Naive thymus-derived CD4-positive, alpha-beta T cell (primary cell): ENCODE measurements around the gene MR1. TPM values are rescaled to one million over a fixed set of nuclear protein-coding genes. Genes with fewer than 3 reads are reported as not detected.

Source experiments
- ATAC-seq: fragments of 150-1000 bp; cut with Tn5 transposase; 2 replicates; pipeline ENCODE4 v1.10.0; 2021; ENCODE audit warnings: mild to moderate bottlenecking, moderate library complexity
- CTCF ChIA-PET: fragments of 350-600 bp; sonication (Branson Sonifier 250); formaldehyde crosslinking; loops from one replicate; lab custom pipeline; 2021; ENCODE audit warnings: antibody characterized with exemption; lab: Charles Lee
- POLR2A ChIA-PET: fragments of 350-600 bp; sonication (Branson Sonifier 250); formaldehyde crosslinking; loops from one replicate; lab custom pipeline; 2021; ENCODE audit warnings: antibody characterized with exemption, inconsistent platforms; lab: Charles Lee
- DNase-seq, 9 donors: peaks; one replicate each; pipeline versions ENCODE4 v3.0.0 to v3.0.0-alpha.2; 2020 to 2022; ENCODE audit warnings: mixed read lengths in 1 of 9
- H3K27ac ChIP-seq: one replicate; pipeline ENCODE4 v1.7.0; 2013; ENCODE audit warnings: mild to moderate bottlenecking, low read depth, low read length, moderate library complexity
- H3K27me3 ChIP-seq, 2 donors: one replicate each; pipeline ENCODE4 v1.7.0; 2013; ENCODE audit warnings: low read length in 2 of 2, mild to moderate bottlenecking in 2 of 2, moderate library complexity in 2 of 2; ENCODE audit not compliant: control insufficient read depth in 2 of 2, insufficient read depth in 2 of 2
- H3K36me3 ChIP-seq, 3 experiments: 1 replicate in 2 of 3; 2 replicates in 1 of 3; pipeline ENCODE4 v1.7.0; 2013; ENCODE audit warnings: low read length in 3 of 3, mild to moderate bottlenecking in 3 of 3, moderate library complexity in 1 of 3; ENCODE audit not compliant: insufficient read depth in 3 of 3, control insufficient read depth in 2 of 3
- H3K4me1 ChIP-seq, 2 donors: one replicate each; pipeline ENCODE4 v1.7.0; 2013; ENCODE audit warnings: low read length in 2 of 2, mild to moderate bottlenecking in 2 of 2, moderate library complexity in 1 of 2; ENCODE audit not compliant: control insufficient read depth in 2 of 2, insufficient read depth in 2 of 2
- H3K4me3 ChIP-seq: 2 replicates; pipeline ENCODE4 v1.7.0; 2013; ENCODE audit warnings: mild to moderate bottlenecking, low read length
- H3K9me3 ChIP-seq, 3 experiments: 1 replicate in 2 of 3; 2 replicates in 1 of 3; pipeline ENCODE4 v1.7.0; 2013; ENCODE audit warnings: low read length in 3 of 3; ENCODE audit not compliant: control insufficient read depth in 2 of 3
- H3K27ac Mint-ChIP-seq, 9 donors: one replicate each; pipeline ENCODE4 v1.8.0; 2020 to 2022; ENCODE audit warnings: mixed read lengths in 9 of 9, mild to moderate bottlenecking in 8 of 9, moderate library complexity in 5 of 9, inconsistent platforms in 2 of 9
- H3K27me3 Mint-ChIP-seq, 5 donors: one replicate each; pipeline ENCODE4 v1.8.0; 2021 to 2022; ENCODE audit warnings: mixed read lengths in 5 of 5, mild to moderate bottlenecking in 1 of 5
- H3K36me3 Mint-ChIP-seq, 5 donors: one replicate each; pipeline ENCODE4 v1.8.0; 2020 to 2022; ENCODE audit warnings: mixed read lengths in 5 of 5, mild to moderate bottlenecking in 3 of 5, inconsistent platforms in 1 of 5
- H3K4me1 Mint-ChIP-seq, 7 donors: one replicate each; pipeline ENCODE4 v1.8.0; 2020 to 2022; ENCODE audit warnings: mixed read lengths in 7 of 7, mild to moderate bottlenecking in 3 of 7, inconsistent platforms in 1 of 7
- H3K4me3 Mint-ChIP-seq, 10 donors: one replicate each; pipeline ENCODE4 v1.8.0; 2020 to 2022; ENCODE audit warnings: mild to moderate bottlenecking in 10 of 10, mixed read lengths in 10 of 10, moderate library complexity in 6 of 10, inconsistent platforms in 2 of 10
- H3K9me3 Mint-ChIP-seq, 11 donors: one replicate each; pipeline ENCODE4 v1.8.0; 2020 to 2022; ENCODE audit warnings: mixed read lengths in 11 of 11, mild to moderate bottlenecking in 4 of 11, inconsistent platforms in 1 of 11, moderate library complexity in 1 of 11
- intact Hi-C, 2 donors: fragments of 100-400 bp; cut with micrococcal nuclease; formaldehyde crosslinking; loops; one replicate each; pipeline ENCODE4 v1.15.1; 2023
- polyA plus RNA-seq, 2 donors: library from polyadenylated mRNA; unstranded; fragments of 300-500 nt; fragmentation: Illumina TruSeq; gene quantifications; one replicate each; pipeline ENCODE4 v1.2.3, GENCODE V29; 2021
- total RNA-seq, 6 experiments: library from RNA in 5 of 6; stranded (reverse) in 5 of 6; gene quantifications; 1 replicate in 5 of 6; 2 replicates in 1 of 6; pipeline ENCODE4 v1.2.3 and lab custom pipeline; 2021 to 2026

The MR1 gene
- total RNA-seq (10 to 100 TPM; 19.8 to 35.8 (median 29.7) TPM), polyA plus RNA-seq (10 to 100 TPM; 29.8 to 39.2 TPM), total RNA-seq (lab: John Stamatoyannopoulos, UW) (31.8 reads per million, percentile 61 among the genes with 10 or more reads in this experiment)

- Histone ChIP-seq H3K4me1 (peaks cover 32 to 42% of the 10 kb centered on the region in 2 donors), H3K4me3 (peak within 1 kb of the TSS; percentile 77), H3K27me3 (no peaks in the 10 kb centered on the region), H3K9me3 (no peaks in the 10 kb centered on the region), H3K27ac (peak within 1 kb of the TSS; percentile 95), H3K36me3 (no peaks in the 10 kb centered on the region)
- ChIA-PET CTCF (interaction anchor here (0.5 to 6.3 kb wide), 9 partner anchors 9 to 533 kb away, joined by 3 to 35 read pairs (median 5); partner anchors contain the start of gene STX6), POLR2A (interaction anchor here (0.6 to 4.5 kb wide), 14 partner anchors 8 to 1080 kb away, joined by 3 to 64 read pairs (median 4); partner anchors contain the start of genes IER5 and STX6)
- ATAC-seq: peak; percentile 97
- H3K4me1 Mint-ChIP-seq: peaks cover 39 to 69% (median 61%) of the 10 kb centered on the region in 7 donors
- intact Hi-C loops: loop anchor here (1.0 to 5.0 kb wide), 12 partner anchors 11 to 1808 kb away; partner anchors contain the start of genes CEP350 (in 1 of the 2), IER5 (in 1 of the 2) and STX6 (in 1 of the 2)
- peaks cover 3 to 23% (median 4%) of the 10 kb centered on the region in 5 donors for H3K36me3 Mint-ChIP-seq
- peaks cover 0 to 1% (median 0%) of the 10 kb centered on the region in 11 donors for H3K9me3 Mint-ChIP-seq
- H3K4me3 Mint-ChIP-seq: peak within 1 kb of the TSS; percentile 84 to 99 (median 97)
- peak in 8 of 9 donors; percentile 32 to 92 (median 88) for DNase-seq
- H3K27ac Mint-ChIP-seq: peak within 1 kb of the TSS; percentile 95 to 100 (median 98)
- peaks cover 0 to 6% (median 0%) of the 10 kb centered on the region in 5 donors for H3K27me3 Mint-ChIP-seq
These were observed at the start of gene MR1 for GRCh38 chr1:181033799-181034451. MR1 (plus strand) TSS chr1:181033983; CDS start chr1:181034008, 25 bp downstream.

- ATAC-seq (no peak), DNase-seq (no peak)
- H3K4me3 Mint-ChIP-seq: no peak overlapping the region
- H3K36me3 Mint-ChIP-seq: peaks cover 20 to 68% (median 40%) of the 10 kb centered on the region in 5 donors
- no peaks in the 10 kb centered on the region for H3K4me1 ChIP-seq
- H3K4me3 ChIP-seq: no peak overlapping the region
- intact Hi-C loops: loop anchor here in 1 of 2 donors (10.0 kb wide), 1 partner anchor 104 kb away; no protein-coding TSS in a partner anchor
- ChIA-PET POLR2A (no interaction called here), CTCF (interaction anchor here (1.2 kb wide), 1 partner anchor 154 kb away, joined by 4 read pairs; no protein-coding TSS in a partner anchor)
- no peaks in the 10 kb centered on the region for H3K27me3 Mint-ChIP-seq
- H3K9me3 ChIP-seq: no peaks in the 10 kb centered on the region
- H3K4me1 Mint-ChIP-seq: peaks cover 0 to 7% (median 3%) of the 10 kb centered on the region in 7 donors
- no peak overlapping the region for H3K27ac ChIP-seq
- H3K9me3 Mint-ChIP-seq: no peaks in the 10 kb centered on the region
- no peak overlapping the region for H3K27ac Mint-ChIP-seq
- H3K36me3 ChIP-seq: peaks cover 17 to 69% (median 20%) of the 10 kb centered on the region in 3 experiments
- no peaks in the 10 kb centered on the region for H3K27me3 ChIP-seq
These were observed 45.5 kb upstream of the MR1 start for GRCh38 chr1:180988253-180988752.

GRCh38 chr1:180994262-180994661 is 39.5 kb upstream of the MR1 start:
- ChIA-PET CTCF (no interaction called here), POLR2A (no interaction called here)
- Histone ChIP-seq H3K36me3 (peaks cover 0 to 45% (median 11%) of the 10 kb centered on the region in 3 experiments), H3K4me1 (no peaks in the 10 kb centered on the region), H3K4me3 (no peak overlapping the region), H3K27ac (no peak overlapping the region), H3K27me3 (no peaks in the 10 kb centered on the region), H3K9me3 (no peaks in the 10 kb centered on the region)
- H3K4me1 Mint-ChIP-seq: peaks cover 0 to 9% (median 4%) of the 10 kb centered on the region in 7 donors
- H3K36me3 Mint-ChIP-seq: peaks cover 8 to 46% (median 24%) of the 10 kb centered on the region in 5 donors
- no peaks in the 10 kb centered on the region for H3K27me3 Mint-ChIP-seq
- no peak for DNase-seq
- peak overlapping the region in 2 of 9 donors; percentile 4 to 90 for H3K27ac Mint-ChIP-seq
- H3K9me3 Mint-ChIP-seq: no peaks in the 10 kb centered on the region
- no peak overlapping the region for H3K4me3 Mint-ChIP-seq
- ATAC-seq: no peak
- intact Hi-C loops: no loop called here

- no peak overlapping the region for H3K4me3 ChIP-seq
- peaks cover 0 to 3% (median 0%) of the 10 kb centered on the region in 11 donors for H3K9me3 Mint-ChIP-seq
- H3K36me3 Mint-ChIP-seq: peaks cover 15 to 49% (median 31%) of the 10 kb centered on the region in 5 donors
- ATAC-seq (no peak), DNase-seq (no peak)
- ChIA-PET CTCF (no interaction called here), POLR2A (interaction anchor here (0.7 to 0.8 kb wide), 2 partner anchors 13 to 21 kb away, joined by 4 to 5 read pairs; no protein-coding TSS in a partner anchor)
- H3K27ac ChIP-seq: no peak overlapping the region
- peaks cover 5 to 33% (median 14%) of the 10 kb centered on the region in 3 experiments for H3K36me3 ChIP-seq
- no peaks in the 10 kb centered on the region for H3K9me3 ChIP-seq
- no peaks in the 10 kb centered on the region for H3K27me3 ChIP-seq
- no peak overlapping the region for H3K4me3 Mint-ChIP-seq
- H3K27me3 Mint-ChIP-seq: no peaks in the 10 kb centered on the region
- peaks cover 0 to 19% (median 10%) of the 10 kb centered on the region in 7 donors for H3K4me1 Mint-ChIP-seq
- peak overlapping the region in 1 of 9 donors; percentile 41 for H3K27ac Mint-ChIP-seq
- H3K4me1 ChIP-seq: no peaks in the 10 kb centered on the region
- intact Hi-C loops: no loop called here
These were observed 35.8 kb upstream of the MR1 start for GRCh38 chr1:180997843-180998504.

GRCh38 chr1:181001091-181001780 is 32.5 kb upstream of the MR1 start:
- Mint-ChIP-seq H3K36me3 (peaks cover 26 to 65% (median 44%) of the 10 kb centered on the region in 5 donors), H3K27me3 (no peaks in the 10 kb centered on the region), H3K4me1 (peaks cover 0 to 16% (median 12%) of the 10 kb centered on the region in 7 donors), H3K27ac (no peak overlapping the region), H3K4me3 (no peak overlapping the region), H3K9me3 (peaks cover 0 to 4% (median 0%) of the 10 kb centered on the region in 11 donors)
- POLR2A ChIA-PET: no interaction called here
- intact Hi-C loops: no loop called here
- Histone ChIP-seq H3K36me3 (peaks cover 5 to 39% (median 6%) of the 10 kb centered on the region in 3 experiments), H3K4me3 (no peak overlapping the region), H3K4me1 (no peaks in the 10 kb centered on the region), H3K27ac (no peak overlapping the region), H3K9me3 (no peaks in the 10 kb centered on the region), H3K27me3 (no peaks in the 10 kb centered on the region)
- ATAC-seq (no peak), DNase-seq (no peak)
- CTCF ChIA-PET: interaction anchor here (0.6 kb wide), 1 partner anchor 118 kb away, joined by 3 read pairs; no protein-coding TSS in a partner anchor
